K562 (cell line): ENCODE measurements around the gene TRPM2. TPM values are rescaled to one million over a fixed set of nuclear protein-coding genes. Genes with fewer than 3 reads are reported as not detected.
A peak's percentile ranks its signal among the peaks of the same experiment; 100 is the strongest.

Experiments used
- ATAC-seq: fragments of 200-7000 bp; cut with Tn5 transposase; 3 replicates; pipeline ENCODE4 v1.9.1; 2020; ENCODE audit warnings: moderate library complexity
- BruUV-seq: library from RNA; stranded (reverse); fragments of 400-500 nt; replicated peaks from 2 replicates; lab custom pipeline; 2021; lab: Mats Ljungman, UMichigan
- CTCF ChIA-PET: fragments of 300-600 bp; formaldehyde crosslinking; extraction: SDS; loops from one replicate; lab custom pipeline; 2021; ENCODE audit warnings: low intra/inter-chr PET ratio; lab: Yijun Ruan, JAX
- POLR2A ChIA-PET: fragments of 300-600, 350-650 bp; sonication (Branson Sonifier 250); formaldehyde crosslinking; extraction: SDS; loops from one replicate; lab custom pipeline; 2021; ENCODE audit warnings: antibody characterized with exemption, inconsistent platforms; lab: Yijun Ruan, JAX
- DNase-seq, 4 experiments: peaks; one replicate each; pipeline versions ENCODE4 v3.0.0 to v3.0.0-alpha.2; 2011 to 2018; ENCODE audit warnings: low spot score in 3 of 4, mixed read lengths in 3 of 4; ENCODE audit errors: extremely low read depth in 1 of 4
- FAIRE-seq: peaks from 2 replicates; lab custom pipeline; 2011; peaks lifted over from hg19 to GRCh38; lab: Jason Lieb, UNC
- H2AFZ ChIP-seq: 2 replicates; pipeline ENCODE4 v1.6.0; 2011; ENCODE audit warnings: low read depth, low read length, control low read depth, inconsistent platforms
- H3K27ac ChIP-seq: fragments of 200-600 bp; 3 replicates; pipeline ENCODE4 v1.8.0; 2011; ENCODE audit warnings: low read depth, mild to moderate bottlenecking, control low read depth, inconsistent platforms, low read length, moderate library complexity, mixed read lengths; ENCODE audit errors: extremely low read depth
- H3K27me3 ChIP-seq, 2 experiments: fragments of 300-600 bp in 1 of 2; 2 replicates in 1 of 2; 3 replicates in 1 of 2; pipeline versions ENCODE4 v1.6.0 to v1.8.0; 2011; ENCODE audit warnings: inconsistent platforms in 2 of 2, low read length in 2 of 2, mild to moderate bottlenecking in 1 of 2, mixed read lengths in 1 of 2, moderate library complexity in 1 of 2; ENCODE audit not compliant: control insufficient read depth in 2 of 2, insufficient read depth in 2 of 2
- H3K36me3 ChIP-seq: fragments of 300-600 bp; 3 replicates; pipeline ENCODE4 v1.8.0; 2011; ENCODE audit warnings: mild to moderate bottlenecking, low read length, inconsistent platforms; ENCODE audit not compliant: control insufficient read depth, insufficient read depth
- H3K4me1 ChIP-seq, 2 experiments: fragments of 200-600 bp in 1 of 2; replicated peaks in 1 of 2; 2 replicates in 1 of 2; 3 replicates in 1 of 2; pipeline versions ENCODE4 v1.5.1 to v1.8.0; 2011; ENCODE audit warnings: inconsistent platforms in 2 of 2, low read length in 2 of 2, mild to moderate bottlenecking in 1 of 2, mixed read lengths in 1 of 2, moderate library complexity in 1 of 2; ENCODE audit not compliant: control insufficient read depth in 2 of 2, insufficient read depth in 2 of 2
- H3K4me2 ChIP-seq: 2 replicates; pipeline ENCODE4 v1.6.1; 2011; ENCODE audit warnings: low read length, control low read depth, inconsistent platforms, mixed read lengths; ENCODE audit not compliant: insufficient read depth
- H3K4me3 ChIP-seq: fragments of 200-600 bp; sonication (generic), shearing (Covaris generic); 2 replicates; pipeline ENCODE4 v1.5.1; 2016; ENCODE audit warnings: control low read depth, inconsistent platforms
- H3K79me2 ChIP-seq: fragments of 200-600 bp; 3 replicates; pipeline ENCODE4 v1.8.0; 2011; ENCODE audit warnings: low read length, inconsistent platforms; ENCODE audit not compliant: control insufficient read depth, insufficient read depth
- H3K9ac ChIP-seq, 2 experiments: 2 replicates each; pipeline versions ENCODE4 v1.6.0 to v1.6.1; 2011; ENCODE audit warnings: low read depth in 2 of 2, low read length in 2 of 2, control low read depth in 1 of 2, inconsistent platforms in 1 of 2, mild to moderate bottlenecking in 1 of 2, mixed read lengths in 1 of 2; ENCODE audit not compliant: insufficient read depth in 1 of 2
- H3K9me1 ChIP-seq: one replicate; pipeline ENCODE4 v1.6.0; 2011; ENCODE audit warnings: inconsistent platforms, mild to moderate bottlenecking, low read length, moderate library complexity; ENCODE audit not compliant: control insufficient read depth, insufficient read depth
- H3K9me3 ChIP-seq: replicated peaks from 2 replicates; pipeline ENCODE4 v1.5.1; 2011; ENCODE audit warnings: low read depth, low read length, inconsistent platforms; ENCODE audit not compliant: control insufficient read depth, insufficient read depth
- H4K20me1 ChIP-seq: replicated peaks from 2 replicates; pipeline ENCODE4 v1.6.1; 2011; ENCODE audit warnings: low read length, inconsistent platforms, mixed read lengths; ENCODE audit not compliant: control insufficient read depth, insufficient read depth
- E4F1 ChIP-seq: fragments of 250-450 bp; sonication (Bioruptor Pico); IDR thresholded peaks from 2 replicates; pipeline ENCODE4 v1.5.0; 2021; ENCODE audit warnings: mild to moderate bottlenecking, borderline replicate concordance
- SMAD2 ChIP-seq: fragments of 150-350 bp; IDR thresholded peaks from 2 replicates; pipeline ENCODE4 v1.6.1; 2014; ENCODE audit warnings: low read depth, mild to moderate bottlenecking, low read length
- SMARCA5 ChIP-seq: fragments of 450-650 bp; IDR thresholded peaks from 2 replicates; pipeline ENCODE4 v1.6.1; 2016
- ZFP36 ChIP-seq: fragments of 150-350 bp; IDR thresholded peaks from 2 replicates; pipeline ENCODE4 v1.6.1; 2018; ENCODE audit warnings: low read length, low read depth; ENCODE audit not compliant: partially characterized antibody
- ZNF232 ChIP-seq: sonication (generic); formaldehyde crosslinking; IDR thresholded peaks from 2 replicates; pipeline ENCODE4 v1.8.0; 2022; ENCODE audit warnings: mild to moderate bottlenecking, missing genetic modification reagents
- WGBS: fragments of 100-300 bp; shearing (Covaris generic); methylation state at CpG from one replicate; pipeline ENCODE4 v1.1.6; 2016; ENCODE audit warnings: low coverage, mixed read lengths; ENCODE audit not compliant: insufficient coverage; ENCODE audit errors: missing lambda C conversion rate; 5-methylcytosine and 5-hydroxymethylcytosine counted together
- in situ Hi-C: fragments of 300-500 bp; cut with MboI; formaldehyde crosslinking; loops from 4 replicates; pipeline ENCODE4 v1.15.0; 2018; ENCODE audit warnings: inconsistent platforms, mixed read lengths
- intact Hi-C: fragments of 100-400 bp; cut with micrococcal nuclease; formaldehyde crosslinking; loops from 2 replicates; pipeline ENCODE4 v1.14.2; 2022
- polyA plus RNA-seq, 8 experiments: library from polyadenylated mRNA; depleted of rRNA in 4 of 8; stranded (reverse) in 5 of 8; unstranded in 3 of 8; fragments of >200 nt; fragmentation: Nextera tagmentation in 2 of 8; fragmentation: Illumina TruSeq in 1 of 8; extraction: Ambion mirVana in 2 of 8; extraction: Trizol in 1 of 8; gene quantifications; 2 replicates each; pipeline versions ENCODE4 v1.2.1 to v1.2.3, GENCODE V29; 2011 to 2014; ENCODE audit warnings: inconsistent platforms in 1 of 8, missing spikeins in 1 of 8
- total RNA-seq, 7 experiments: library from RNA; depleted of rRNA in 6 of 7; stranded (reverse); fragments of >200 nt in 6 of 7; fragmentation: Illumina TruSeq in 2 of 7; extraction: Trizol in 2 of 7; gene quantifications; 2 replicates each; pipeline versions ENCODE4 v1.2.1 to v1.2.3, GENCODE V29; 2011 to 2021; ENCODE audit warnings: low replicate concordance in 1 of 7

The TRPM2 gene
- total and polyA plus RNA-seq, 9 of the 15 experiments (the other 6 are each of a cell fraction or from before 2014, with no cell fraction given), result 0.33 to 2.1 (median 0.98) TPM; not detected in 2

- in situ Hi-C loops, result no loop called here
- CTCF ChIA-PET, result no interaction called here
- Histone ChIP-seq H3K9me1 (no peaks in the 10 kb centered on the region), H4K20me1 (no peaks in the 10 kb centered on the region; the same call in 1 of the 2 replicates), H3K27me3 (peaks cover 65 to 88% of the 10 kb centered on the region in 2 experiments), H3K79me2 (no peaks in the 10 kb centered on the region), H3K9me3 (no peaks in the 10 kb centered on the region; the same call in 1 of the 2 replicates), H3K4me2 (no peak overlapping the region), H3K27ac (no peak overlapping the region), H3K9ac (no peak overlapping the region), H3K4me1 (peaks cover 0 to 4% of the 10 kb centered on the region in 2 experiments; a peak in 1 of 5 replicates), H3K36me3 (no peaks in the 10 kb centered on the region), H2AFZ (no peak overlapping the region), H3K4me3 (no peak overlapping the region)
- 5% methylated on average over 24 of the region's 24 CpGs for WGBS
- no TSS peak for BruUV-seq
- TF ChIP-seq SMAD2 (no peak), ZNF232 (CRISPR knock-in tag) (no peak), ZFP36 (peak; percentile 95), E4F1 (CRISPR knock-in tag) (no peak), SMARCA5 (peak; percentile 29; the same call in 1 of the 2 replicates)
- ATAC-seq (no peak), DNase-seq (no peak), FAIRE-seq (peak; percentile 6)
- intact Hi-C loops, result no loop called here
- POLR2A ChIA-PET, result interaction anchor here (1.3 to 2.2 kb wide), 2 partner anchors 11 to 14 kb away, joined by 3 to 5 read pairs; no protein-coding TSS in a partner anchor
Observed at GRCh38 chr21:44354775-44355771, 1.7 kb downstream of the TRPM2 start.
